ENCODE measurements around the gene PMCH. TPM values are rescaled to one million over a fixed set of nuclear protein-coding genes. Genes with fewer than 3 reads are reported as not detected.
"Not testable (repeated sequence)": the region's sequence is repeated elsewhere in the genome, so short reads cannot be mapped to it uniquely, and the experiment has no call there.

Gene PMCH
- total and polyA plus RNA-seq, 2 of the 13 experiments (the other 11 are each of a cell fraction or from before 2014, with no cell fraction given): not detected

GRCh38 chr12:102197789-102198188 lies at the start of gene PMCH (continued):
- TF ChIP-seq FOXK1 (CRISPR knock-in tag; IDR thresholded peaks at IDR 0.05; ENCODE audit: borderline replicate concordance, low read depth): no peak
- TF ChIP-seq FOSL1 (CRISPR knock-in tag; IDR thresholded peaks at IDR 0.05; ENCODE audit: borderline replicate concordance): no peak
- TF ChIP-seq REST (IDR thresholded peaks at IDR 0.05; ENCODE audit: borderline replicate concordance in 1 of 2, low read depth in 1 of 2, low read length in 2 of 2): no peak
- TF ChIP-seq MNT (IDR thresholded peaks at IDR 0.05): no peak
- no peak for TF ChIP-seq BCL6 (CRISPR knock-in tag; IDR thresholded peaks at IDR 0.05)
- TF ChIP-seq HNF4G (IDR thresholded peaks at IDR 0.05; ENCODE audit: borderline replicate concordance, low read depth, low read length): no peak
- no peak for TF ChIP-seq HNF4G (CRISPR knock-in tag; IDR thresholded peaks at IDR 0.05; ENCODE audit: borderline replicate concordance, low read depth)
- no peak for TF ChIP-seq ETV6 (CRISPR knock-in tag; conservative IDR thresholded peaks at IDR 0.05)
- TF ChIP-seq CSRNP2 (CRISPR knock-in tag; conservative IDR thresholded peaks at IDR 0.05; ENCODE audit: low read depth): no peak

GRCh38 chr12:102240859-102241258 lies 43.2 kb upstream of the PMCH start:
- ATAC-seq; intact Hi-C loops (cut with micrococcal nuclease; ENCODE audit: unreplicated experiment); H3K9me3 ChIP-seq (ENCODE audit: low read length); H2AFZ ChIP-seq (ENCODE audit: low read length); POLR2A ChIA-PET; DNase-seq (ENCODE audit: low spot score); H3K4me1 ChIP-seq (ENCODE audit: insufficient read depth, low read length); H3K79me2 ChIP-seq (ENCODE audit: insufficient read depth, low read length); H4K20me1 ChIP-seq (ENCODE audit: insufficient read depth, low read length); H3K9ac ChIP-seq (ENCODE audit: insufficient read depth, low read depth, low read length); H3K27me3 ChIP-seq (ENCODE audit: control insufficient read depth in 1 of 2, insufficient read depth in 2 of 2, low read length in 2 of 2); CTCF ChIA-PET (ENCODE audit: low intra/inter-chr PET ratio, low total read pairs); H3K36me3 ChIP-seq (replicated peaks in 1 of 2; ENCODE audit: control insufficient read depth in 1 of 2, insufficient read depth in 2 of 2, low read length in 2 of 2); H3K4me3 ChIP-seq (replicated peaks in 1 of 3; ENCODE audit: insufficient read depth in 1 of 3, low read depth in 2 of 3, low read length in 3 of 3); FAIRE-seq; H3K27ac ChIP-seq (ENCODE audit: extremely low read length, insufficient read depth, low read length); H3K4me2 ChIP-seq (ENCODE audit: low read depth, low read length); in situ Hi-C loops (cut with HindIII; ENCODE audit: extremely low pct_ligation_motif_present, low pct_unique_long_range_greater_than_20kb); BruUV-seq (replicated peaks): not testable (repeated sequence)
- 64% methylated on average over 2 of the region's 2 CpGs for WGBS (ENCODE audit: low lambda C conversion rate)
